ENCODE measurements around the gene OTUD3.

GRCh38 chr1:19877181-19877750 is 4.9 kb upstream of the OTUD3 start:
- TF ChIP-seq, protein P1, sequence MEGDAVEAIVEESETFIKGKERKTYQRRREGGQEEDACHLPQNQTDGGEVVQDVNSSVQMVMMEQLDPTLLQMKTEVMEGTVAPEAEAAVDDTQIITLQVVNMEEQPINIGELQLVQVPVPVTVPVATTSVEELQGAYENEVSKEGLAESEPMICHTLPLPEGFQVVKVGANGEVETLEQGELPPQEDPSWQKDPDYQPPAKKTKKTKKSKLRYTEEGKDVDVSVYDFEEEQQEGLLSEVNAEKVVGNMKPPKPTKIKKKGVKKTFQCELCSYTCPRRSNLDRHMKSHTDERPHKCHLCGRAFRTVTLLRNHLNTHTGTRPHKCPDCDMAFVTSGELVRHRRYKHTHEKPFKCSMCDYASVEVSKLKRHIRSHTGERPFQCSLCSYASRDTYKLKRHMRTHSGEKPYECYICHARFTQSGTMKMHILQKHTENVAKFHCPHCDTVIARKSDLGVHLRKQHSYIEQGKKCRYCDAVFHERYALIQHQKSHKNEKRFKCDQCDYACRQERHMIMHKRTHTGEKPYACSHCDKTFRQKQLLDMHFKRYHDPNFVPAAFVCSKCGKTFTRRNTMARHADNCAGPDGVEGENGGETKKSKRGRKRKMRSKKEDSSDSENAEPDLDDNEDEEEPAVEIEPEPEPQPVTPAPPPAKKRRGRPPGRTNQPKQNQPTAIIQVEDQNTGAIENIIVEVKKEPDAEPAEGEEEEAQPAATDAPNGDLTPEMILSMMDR (IDR thresholded peaks at IDR 0.05), result no peak
- TF ChIP-seq POLR2A (IDR thresholded peaks at IDR 0.05), result no peak
